Kidney epithelial cell (primary cell): ENCODE measurements around the gene BPTF. TPM values are rescaled to one million over a fixed set of nuclear protein-coding genes. Genes with fewer than 3 reads are reported as not detected.
A peak's percentile ranks its signal among the peaks of the same experiment; 100 is the strongest.
"Not testable (repeated sequence)": the region's sequence is repeated elsewhere in the genome, so short reads cannot be mapped to it uniquely, and the experiment has no call there.

ENCODE experiments used
- DNase-seq: peaks from one replicate; pipeline ENCODE4 v3.0.0-alpha.2; 2010; ENCODE audit warnings: low read depth
- H3K27me3 ChIP-seq: 2 replicates; pipeline ENCODE4 v1.6.0; 2011; ENCODE audit warnings: low read length; ENCODE audit not compliant: control insufficient read depth, insufficient read depth
- H3K36me3 ChIP-seq: 2 replicates; pipeline ENCODE4 v1.5.1; 2011; ENCODE audit warnings: low read length; ENCODE audit not compliant: control insufficient read depth, insufficient read depth
- H3K4me3 ChIP-seq: 2 replicates; pipeline ENCODE4 v1.5.1; 2011; ENCODE audit warnings: low read depth, mild to moderate bottlenecking, control low read depth, low read length
- CTCF ChIP-seq: IDR thresholded peaks from 2 replicates; pipeline ENCODE4 v1.5.1; 2011; ENCODE audit warnings: mild to moderate bottlenecking, moderate library complexity, low read length, control low read depth, inconsistent platforms; ENCODE audit not compliant: insufficient read depth, poor library complexity, severe bottlenecking
- total RNA-seq: library from RNA; depleted of rRNA; stranded (reverse); fragments of >200 nt; gene quantifications from 2 replicates; pipeline ENCODE4 v1.2.3, GENCODE V29; 2015

The BPTF gene
- total RNA-seq, 1 donor from 2014 or later, result 41.3 TPM

GRCh38 chr17:68015081-68015723 is 189.9 kb downstream of the BPTF start:
- no peak for TF ChIP-seq CTCF
- DNase-seq, result no peak
- Histone ChIP-seq H3K27me3 (no peaks in the 10 kb centered on the region), H3K36me3 (no peaks in the 10 kb centered on the region), H3K4me3 (no peak overlapping the region)

GRCh38 chr17:68016838-68017237 is 191.5 kb downstream of the BPTF start:
- DNase-seq, result no peak
- TF ChIP-seq CTCF, result no peak
- Histone ChIP-seq H3K4me3 (no peak overlapping the region), H3K27me3 (no peaks in the 10 kb centered on the region), H3K36me3 (no peaks in the 10 kb centered on the region)

GRCh38 chr17:68018493-68018892 is 193.2 kb downstream of the BPTF start:
- H3K36me3 ChIP-seq, H3K4me3 ChIP-seq, H3K27me3 ChIP-seq, DNase-seq: not testable (repeated sequence)

GRCh38 chr17:68019336-68019674 is 194.0 kb downstream of the BPTF start:
- DNase-seq, result no peak
- H3K4me3 ChIP-seq, result no peak overlapping the region

GRCh38 chr17:68019675-68020408 is 194.5 kb downstream of the BPTF start:
- TF ChIP-seq CTCF, result peak; percentile 6
- peak; percentile 65 for DNase-seq
- no peaks in the 10 kb centered on the region for H3K27me3 ChIP-seq
- no peaks in the 10 kb centered on the region for H3K36me3 ChIP-seq
- peak overlapping the region; percentile 51 for H3K4me3 ChIP-seq

More at GRCh38 chr17:68019336-68019674, 194.0 kb downstream of the BPTF start:
- H3K36me3 ChIP-seq, result no peaks in the 10 kb centered on the region
- no peaks in the 10 kb centered on the region for H3K27me3 ChIP-seq
- no peak for TF ChIP-seq CTCF

- Histone ChIP-seq H3K4me3 (peak overlapping the region; percentile 51), H3K36me3 (no peaks in the 10 kb centered on the region), H3K27me3 (no peaks in the 10 kb centered on the region)
- TF ChIP-seq CTCF, result no peak
- no peak for DNase-seq
Observed at GRCh38 chr17:68020409-68020756, 195.1 kb downstream of the BPTF start.

GRCh38 chr17:68020791-68021190 is 195.5 kb downstream of the BPTF start:
- H3K4me3 ChIP-seq, result peak overlapping the region; percentile 51
- not testable (repeated sequence) for DNase-seq, H3K36me3 ChIP-seq, H3K27me3 ChIP-seq
